GM19438 (cell line): ENCODE results near the gene ARFGAP3.

Experiments
- ATAC-seq: cut with Tn5 transposase; IDR thresholded peaks from one replicate; pipeline ENCODE4 v1.9.1; 2021; ENCODE audit warnings: low read depth; ENCODE audit not compliant: unreplicated experiment

Gene ARFGAP3

GRCh38 chr22:42884616-42885375, 27.7 kb upstream of the ARFGAP3 start:
- ATAC-seq, result no peak

GRCh38 chr22:42883970-42884369, 26.9 kb upstream of the ARFGAP3 start:
- no peak for ATAC-seq

- ATAC-seq, result no peak
Measured at GRCh38 chr22:42883121-42883520, 26.0 kb upstream of the ARFGAP3 start.

GRCh38 chr22:42881982-42882656, 25.0 kb upstream of the ARFGAP3 start:
- ATAC-seq, result no peak

DNA sequence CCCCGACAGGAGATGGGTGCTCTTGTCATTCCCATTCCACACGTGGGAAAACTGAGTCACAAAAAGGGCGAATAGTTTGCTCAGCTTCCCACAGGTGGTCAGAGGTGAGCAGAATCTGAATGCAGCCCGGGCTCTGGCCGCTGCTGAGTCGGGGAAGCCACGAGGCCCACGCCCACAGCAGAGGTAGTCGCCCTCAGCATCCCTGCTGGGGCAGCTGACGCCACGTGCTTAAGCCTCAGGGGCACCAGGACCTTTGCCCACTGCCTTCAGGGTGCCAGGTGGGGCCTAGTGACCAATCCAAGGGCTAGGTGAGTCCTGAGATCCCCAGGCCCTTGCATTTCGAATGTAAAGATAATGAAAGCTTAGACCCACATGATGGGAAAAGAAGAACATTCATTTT, 24.2 kb upstream of the ARFGAP3 start:
- ATAC-seq, result no peak

DNA sequence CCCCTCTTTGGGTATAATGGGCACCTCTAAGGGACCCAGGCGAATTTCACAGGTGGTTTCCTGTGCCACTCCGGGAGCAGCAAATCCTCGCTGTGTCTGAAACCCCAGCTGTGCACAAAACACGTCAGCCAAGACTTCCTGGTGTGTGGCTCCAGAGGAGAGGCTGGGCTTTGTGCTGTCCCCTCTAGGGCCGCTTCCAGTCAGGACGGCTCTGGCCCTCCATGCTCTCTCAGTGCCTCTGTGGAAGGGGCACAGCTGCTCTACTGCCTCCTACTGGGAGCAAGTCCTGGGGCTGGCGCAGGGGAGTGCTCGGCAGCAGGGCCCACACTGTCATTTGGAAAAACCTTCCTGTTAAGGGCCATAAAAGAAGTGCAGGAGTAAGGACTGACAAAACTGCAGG, 23.7 kb upstream of the ARFGAP3 start:
- ATAC-seq, result no peak

DNA sequence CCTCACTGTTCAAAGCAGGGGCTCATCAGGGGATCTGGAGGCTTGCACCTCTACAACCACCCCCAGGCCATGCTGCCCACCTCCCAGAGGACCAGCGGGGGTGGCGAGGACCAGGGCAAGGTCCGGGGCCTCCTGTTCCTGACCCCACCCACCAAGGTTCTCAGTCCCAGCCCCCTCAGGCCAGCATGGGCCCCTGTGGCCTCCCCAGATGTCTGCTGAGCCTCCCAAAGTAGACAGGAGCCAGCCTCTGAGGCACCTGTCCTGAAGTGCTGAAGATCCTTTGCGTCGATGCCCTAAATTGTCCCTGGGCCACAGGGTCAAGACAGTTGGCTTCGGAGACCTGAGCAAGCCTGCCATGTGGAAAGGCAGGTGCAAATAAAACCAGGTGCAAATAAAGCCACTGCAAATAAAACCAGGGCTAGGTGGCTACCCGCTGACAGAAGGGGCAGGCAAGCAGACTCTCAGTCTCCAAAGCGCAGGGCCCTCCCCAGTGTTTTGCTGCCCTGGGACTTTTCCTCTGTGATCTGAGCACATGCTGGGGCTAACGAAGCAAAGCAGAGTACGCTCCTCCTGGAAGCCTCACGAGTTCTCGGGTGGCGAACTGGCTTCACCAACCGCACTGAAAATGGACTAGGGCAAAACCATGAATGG, 22.4 kb upstream of the ARFGAP3 start:
- no peak for ATAC-seq

- ATAC-seq, result no peak
Measured at GRCh38 chr22:42878561-42879305, 21.7 kb upstream of the ARFGAP3 start.

DNA sequence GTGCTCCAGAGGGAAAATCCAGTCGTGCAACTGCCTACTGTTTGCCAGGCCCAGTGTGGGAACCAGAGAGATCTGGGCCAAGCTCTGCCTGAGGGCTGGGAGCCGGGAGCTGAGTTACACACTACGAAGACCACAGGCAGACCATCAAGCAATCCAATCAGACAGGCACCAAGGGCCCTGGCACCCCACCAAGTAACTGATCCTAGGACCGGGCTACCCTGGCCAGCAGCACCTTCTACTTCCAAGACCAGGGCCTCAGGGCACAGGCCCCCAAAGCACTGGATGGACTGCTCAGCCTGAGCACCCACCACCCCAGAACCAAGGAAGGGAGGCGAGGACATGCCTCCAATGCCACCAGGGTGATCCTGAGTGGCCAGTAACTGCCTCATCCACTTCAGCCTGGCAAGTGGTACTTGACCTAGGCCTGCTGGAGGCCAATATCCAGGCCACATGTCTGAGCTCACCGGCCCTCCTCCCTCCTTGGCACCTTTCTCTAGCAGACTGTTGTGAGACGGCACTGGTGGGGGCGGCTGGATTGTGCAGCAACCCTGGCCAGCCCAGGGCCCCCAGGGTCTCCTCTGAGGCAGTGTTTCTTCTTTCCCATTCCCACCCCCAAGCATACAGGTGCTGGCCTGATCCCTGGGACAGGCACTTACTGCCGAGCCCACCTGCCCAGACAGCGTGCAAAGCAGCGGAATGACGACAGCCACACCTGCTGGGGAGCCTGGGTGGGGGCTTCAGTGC, 20.7 kb upstream of the ARFGAP3 start:
- ATAC-seq, result no peak

GRCh38 chr22:42877158-42877557, 20.1 kb upstream of the ARFGAP3 start:
- ATAC-seq, result no peak

DNA sequence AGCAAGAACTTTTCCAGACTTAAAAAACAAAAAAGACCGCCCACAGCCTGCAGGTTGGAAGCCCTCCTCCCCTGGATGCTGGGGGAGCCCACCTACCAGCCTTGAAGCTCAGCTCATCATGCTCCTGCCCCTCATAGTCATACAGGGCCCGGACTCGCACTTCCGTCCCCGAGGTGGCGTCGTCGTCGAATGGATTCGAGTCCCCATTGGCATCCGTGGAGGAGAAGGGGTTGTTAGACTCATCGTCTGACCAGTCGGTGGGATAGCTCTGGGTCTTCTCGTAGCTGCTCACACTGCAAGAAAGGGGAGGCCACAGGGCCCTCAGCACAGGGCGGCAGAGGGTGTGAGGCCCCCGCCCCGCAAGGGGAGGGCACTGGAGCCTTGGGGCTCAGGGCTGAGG, 19.0 kb upstream of the ARFGAP3 start:
- ATAC-seq, result no peak

GRCh38 chr22:42874010-42874409, 16.9 kb upstream of the ARFGAP3 start:
- ATAC-seq, result no peak

DNA sequence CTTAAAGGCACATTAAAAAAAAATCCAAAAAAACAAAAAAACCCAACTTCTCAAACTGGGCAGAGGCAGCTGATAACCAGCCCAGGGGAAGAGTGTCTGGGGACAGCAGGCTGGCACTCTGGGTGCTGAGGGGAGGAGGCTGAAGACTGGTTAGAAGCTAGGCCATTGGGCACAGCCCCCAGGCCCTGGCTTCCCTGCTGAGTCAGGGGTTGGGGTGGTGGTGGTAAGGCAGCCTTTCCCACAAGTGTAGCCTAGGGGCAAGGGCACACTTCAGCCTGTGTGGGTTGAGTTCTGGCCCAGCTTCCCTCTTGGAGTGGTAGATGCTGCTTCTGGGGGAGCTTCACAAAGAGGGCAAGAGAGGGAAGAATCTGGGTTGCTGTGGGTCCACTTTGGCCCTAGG, 16.3 kb upstream of the ARFGAP3 start:
- ATAC-seq, result no peak

DNA sequence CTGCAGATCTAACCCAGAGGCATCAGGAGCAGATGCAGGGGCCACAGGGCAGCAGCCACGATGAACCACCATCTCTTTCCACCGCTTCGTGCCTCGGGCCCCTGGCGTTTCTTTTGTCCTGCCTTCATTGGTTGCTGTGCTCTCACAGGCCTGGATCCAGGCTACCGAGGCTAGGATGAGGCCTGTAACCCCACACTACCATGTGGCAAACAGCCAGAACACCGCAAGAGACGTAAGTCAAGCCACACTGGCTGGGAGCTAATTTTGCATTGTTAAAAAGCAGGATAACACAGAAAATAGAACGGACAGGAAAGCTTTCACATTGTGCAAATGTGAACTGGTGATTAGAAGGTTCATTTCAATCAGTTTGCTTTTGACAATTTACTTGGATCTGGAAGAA, 15.7 kb upstream of the ARFGAP3 start:
- ATAC-seq, result no peak

- ATAC-seq, result no peak
Measured at GRCh38 chr22:42871146-42872050, 14.3 kb upstream of the ARFGAP3 start.

DNA sequence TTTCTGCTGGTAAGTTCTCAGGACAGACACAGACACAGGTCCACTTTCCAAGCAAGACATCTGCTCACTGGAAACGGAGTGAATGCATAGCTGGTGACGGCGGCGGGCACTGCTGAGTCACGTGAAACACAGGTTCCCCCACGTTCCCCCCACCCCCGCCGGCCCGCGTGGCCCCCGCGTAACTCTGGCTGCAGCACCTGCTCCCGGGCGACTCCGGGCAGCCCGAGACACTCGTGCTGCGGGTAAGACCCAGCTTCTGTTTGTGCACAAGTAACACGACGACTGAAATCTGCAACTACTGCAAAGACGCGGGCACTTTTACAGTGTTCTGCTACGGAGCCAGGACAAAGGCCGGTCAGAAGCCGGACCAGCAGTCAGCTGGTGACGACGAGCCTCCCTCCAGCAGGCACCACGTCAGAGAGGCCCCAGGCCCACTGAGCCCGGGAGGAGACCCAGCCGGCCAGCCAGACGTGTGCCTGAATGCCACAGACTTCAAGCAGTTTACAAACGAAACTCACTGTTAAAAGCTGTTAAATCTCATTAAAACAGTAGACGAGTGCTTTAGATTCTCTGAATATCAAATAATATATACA, 12.9 kb upstream of the ARFGAP3 start:
- ATAC-seq, result no peak

- ATAC-seq, result no peak
Measured at GRCh38 chr22:42869463-42869862, 12.4 kb upstream of the ARFGAP3 start.

DNA sequence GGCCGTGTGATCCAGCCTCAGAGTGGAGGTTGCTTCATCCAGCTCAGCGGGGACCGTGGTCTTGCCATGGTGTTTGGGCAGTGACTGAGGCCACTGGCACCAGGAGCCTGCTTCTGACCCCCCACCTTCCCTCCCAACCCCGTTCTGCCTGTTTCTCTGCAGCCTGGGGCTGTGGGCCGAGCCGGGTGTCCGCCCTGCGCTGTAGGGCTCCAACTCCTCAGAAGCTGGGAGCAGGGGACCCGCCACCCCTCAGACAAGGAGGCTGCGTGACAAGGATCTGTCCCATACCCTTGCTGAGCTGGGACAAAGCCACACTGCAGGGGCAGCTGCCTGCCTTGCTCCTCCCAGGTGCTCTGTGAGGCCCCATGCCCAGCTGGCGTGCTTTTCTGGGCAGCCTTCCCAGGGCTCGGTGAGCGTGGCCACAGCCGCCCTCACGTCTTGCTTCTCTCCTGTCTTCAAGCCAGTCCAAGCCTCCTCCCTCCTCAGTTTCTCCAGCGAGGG, 11.7 kb upstream of the ARFGAP3 start:
- no peak for ATAC-seq

GRCh38 chr22:42866100-42866499, 9.0 kb upstream of the ARFGAP3 start:
- ATAC-seq, result no peak
